IMR-90 (cell line): ENCODE measurements around the gene ZNF74. TPM values are rescaled to one million over a fixed set of nuclear protein-coding genes. Genes with fewer than 3 reads are reported as not detected.
"Not testable (repeated sequence)": the region's sequence is repeated elsewhere in the genome, so short reads cannot be mapped to it uniquely, and the experiment has no call there.

ENCODE experiments used
- ATAC-seq: fragments of 200-7000 bp; cut with Tn5 transposase; 2 replicates; pipeline ENCODE4 v1.9.1; 2020; ENCODE audit warnings: low read depth, mild to moderate bottlenecking, moderate library complexity
- BruUV-seq: library from RNA; stranded (reverse); fragments of 400-500 nt; replicated peaks from 2 replicates; lab custom pipeline; 2021; lab: Mats Ljungman, UMichigan
- CTCF ChIA-PET: fragments of 300-600 bp; formaldehyde crosslinking; extraction: SDS; loops from one replicate; lab custom pipeline; 2021; ENCODE audit warnings: antibody characterized with exemption; lab: Yijun Ruan, JAX
- POLR2A ChIA-PET: fragments of 300-600 bp; sonication (Branson Sonifier 250); formaldehyde crosslinking; loops from one replicate; lab custom pipeline; 2022; ENCODE audit warnings: antibody characterized with exemption; ENCODE audit not compliant: unreplicated experiment; lab: Charles Lee
- DNase-seq: peaks from one replicate; pipeline ENCODE4 v3.0.0; 2013
- H2AFZ ChIP-seq: replicated peaks from 2 replicates; pipeline ENCODE3; 2013; ENCODE audit warnings: low read length, mild to moderate bottlenecking; ENCODE audit not compliant: poor library complexity
- H2AK5ac ChIP-seq: 2 replicates; pipeline ENCODE4 v1.6.1; 2013; ENCODE audit warnings: low read depth, low read length, inconsistent platforms
- H2AK9ac ChIP-seq: replicated peaks from 2 replicates; pipeline ENCODE3; 2013; ENCODE audit warnings: mild to moderate bottlenecking, low read depth, low read length, moderate library complexity; ENCODE audit not compliant: poor library complexity
- H2BK120ac ChIP-seq: 2 replicates; pipeline ENCODE4 v1.6.1; 2013; ENCODE audit warnings: low read depth, low read length, inconsistent platforms
- H2BK15ac ChIP-seq: 3 replicates; pipeline ENCODE4 v1.6.1; 2013; ENCODE audit warnings: low read depth, low read length, inconsistent platforms
- H2BK20ac ChIP-seq: 2 replicates; pipeline ENCODE4 v1.6.1; 2013; ENCODE audit warnings: low read depth, mild to moderate bottlenecking, inconsistent platforms, low read length, moderate library complexity
- H2BK5ac ChIP-seq: 2 replicates; pipeline ENCODE4 v1.6.1; 2013; ENCODE audit warnings: mild to moderate bottlenecking, low read depth, low read length, inconsistent platforms; ENCODE audit not compliant: poor library complexity, severe bottlenecking
- H3K14ac ChIP-seq: replicated peaks from 2 replicates; pipeline ENCODE4 v1.6.1; 2013; ENCODE audit warnings: low read depth, low read length, inconsistent platforms
- H3K18ac ChIP-seq: 2 replicates; pipeline ENCODE4 v1.6.1; 2013; ENCODE audit warnings: low read depth, low read length, control low read depth
- H3K23ac ChIP-seq: 2 replicates; pipeline ENCODE4 v1.6.1; 2013; ENCODE audit warnings: low read depth, low read length, inconsistent platforms
- H3K27ac ChIP-seq: 2 replicates; pipeline ENCODE4 v1.5.1; 2013; ENCODE audit warnings: mild to moderate bottlenecking, control low read depth, low read length; ENCODE audit not compliant: insufficient read depth
- H3K27me3 ChIP-seq: 2 replicates; pipeline ENCODE4 v1.6.1; 2013; ENCODE audit warnings: low read length; ENCODE audit not compliant: control insufficient read depth, insufficient read depth
- H3K36me3 ChIP-seq: 2 replicates; pipeline ENCODE4 v1.6.1; 2013; ENCODE audit warnings: low read length, mixed read lengths; ENCODE audit not compliant: control insufficient read depth, insufficient read depth
- H3K4ac ChIP-seq: 2 replicates; pipeline ENCODE4 v1.6.1; 2013; ENCODE audit warnings: low read depth, low read length, inconsistent platforms
- H3K4me1 ChIP-seq: 2 replicates; pipeline ENCODE4 v1.6.1; 2013; ENCODE audit warnings: low read length, mixed read lengths; ENCODE audit not compliant: control insufficient read depth, insufficient read depth
- H3K4me2 ChIP-seq: 2 replicates; pipeline ENCODE4 v1.6.1; 2013; ENCODE audit warnings: low read depth, mild to moderate bottlenecking, control low read depth, low read length, moderate library complexity
- H3K4me3 ChIP-seq: 2 replicates; pipeline ENCODE4 v1.5.1; 2013; ENCODE audit warnings: low read depth, mild to moderate bottlenecking, control low read depth, low read length, moderate library complexity; ENCODE audit not compliant: insufficient read depth
- H3K56ac ChIP-seq: 2 replicates; pipeline ENCODE4 v1.6.1; 2013; ENCODE audit warnings: low read length, inconsistent platforms; ENCODE audit not compliant: insufficient read depth; ENCODE audit errors: extremely low read depth
- H3K79me1 ChIP-seq, 2 experiments: 2 replicates each; pipeline ENCODE4 v1.6.1; 2013; ENCODE audit warnings: low read length in 2 of 2, inconsistent platforms in 1 of 2, low read depth in 1 of 2
- H3K9ac ChIP-seq: 2 replicates; pipeline ENCODE4 v1.6.1; 2013; ENCODE audit warnings: low read depth, low read length, control low read depth
- H3K9me1 ChIP-seq: 2 replicates; pipeline ENCODE4 v1.6.1; 2013; ENCODE audit warnings: low read length, inconsistent platforms; ENCODE audit not compliant: insufficient read depth
- H3K9me3 ChIP-seq: 2 replicates; pipeline ENCODE4 v1.6.1; 2013; ENCODE audit warnings: low read length; ENCODE audit not compliant: control insufficient read depth, insufficient read depth
- H4K20me1 ChIP-seq: 2 replicates; pipeline ENCODE4 v1.6.1; 2013; ENCODE audit warnings: low read length, inconsistent platforms; ENCODE audit not compliant: insufficient read depth
- H4K5ac ChIP-seq: 2 replicates; pipeline ENCODE4 v1.6.1; 2013; ENCODE audit warnings: mild to moderate bottlenecking, low read depth, low read length, control low read depth
- H4K8ac ChIP-seq, 2 experiments: 2 replicates each; pipeline ENCODE4 v1.6.1; 2013; ENCODE audit warnings: low read depth in 2 of 2, low read length in 2 of 2, control low read depth in 1 of 2, inconsistent platforms in 1 of 2
- H4K91ac ChIP-seq: 2 replicates; pipeline ENCODE4 v1.6.1; 2013; ENCODE audit warnings: low read depth, low read length, inconsistent platforms; ENCODE audit not compliant: insufficient read depth
- CEBPB ChIP-seq: IDR thresholded peaks from 2 replicates; pipeline ENCODE4 v1.6.1; 2012; ENCODE audit warnings: low read depth, low read length, improper control_type of control experiment
- CTCF ChIP-seq: conservative IDR thresholded peaks from 2 replicates; pipeline ENCODE4 v1.5.1; 2012; ENCODE audit warnings: mild to moderate bottlenecking, low read depth, low read length, improper control_type of control experiment
- MAFK ChIP-seq: IDR thresholded peaks from 2 replicates; pipeline ENCODE4 v1.6.1; 2012; ENCODE audit warnings: low read depth, low read length, improper control_type of control experiment
- MAZ ChIP-seq: IDR thresholded peaks from 2 replicates; pipeline ENCODE4 v1.6.1; 2012; ENCODE audit warnings: low read depth, mild to moderate bottlenecking, low read length, improper control_type of control experiment, moderate library complexity, borderline replicate concordance
- POLR2A ChIP-seq: IDR thresholded peaks from 2 replicates; pipeline ENCODE4 v1.6.1; 2012; ENCODE audit warnings: mild to moderate bottlenecking, low read depth, low read length
- RAD21 ChIP-seq: IDR thresholded peaks from 2 replicates; pipeline ENCODE4 v1.6.1; 2012; ENCODE audit warnings: low read length, improper control_type of control experiment
- WGBS, 2 experiments: methylation state at CpG; one replicate each; pipeline versions ENCODE4 v1.1.5 to v1.1.7; 2013; ENCODE audit warnings: missing lambda C conversion rate in 2 of 2; ENCODE audit not compliant: insufficient read length in 1 of 2; ENCODE audit errors: extremely low coverage in 2 of 2; 5-methylcytosine and 5-hydroxymethylcytosine counted together
- dilution Hi-C: fragments of 300-500 bp; cut with HindIII; formaldehyde crosslinking; loops from one replicate; pipeline ENCODE4 v1.14.3; 2018; ENCODE audit warnings: low sequenced_read_pairs; ENCODE audit not compliant: unreplicated experiment
- in situ Hi-C: fragments of 300-500 bp; cut with MboI; formaldehyde crosslinking; loops from 3 replicates; pipeline ENCODE4 v1.14.3; 2019; ENCODE audit warnings: low sequenced_read_pairs, inconsistent platforms, mixed read lengths
- intact Hi-C: fragments of 100-400 bp; cut with micrococcal nuclease; formaldehyde crosslinking; loops from 2 replicates; pipeline ENCODE4 v1.10.0; 2022
- polyA plus RNA-seq, 3 experiments: library from polyadenylated mRNA; depleted of rRNA; stranded (reverse); fragments of >200 nt; gene quantifications; 2 replicates each; pipeline ENCODE4 v1.2.3, GENCODE V29; 2012; ENCODE audit warnings: low replicate concordance in 1 of 3
- total RNA-seq: library from RNA; depleted of rRNA; stranded (reverse); fragments of >200 nt; gene quantifications from 2 replicates; pipeline ENCODE4 v1.2.3, GENCODE V29; 2012

ZNF74 gene
- total and polyA plus RNA-seq, 2 of the 4 experiments (the other 2 are of a cell fraction), result 7.5 to 8.4 TPM

GRCh38 chr22:20391222-20391621, 2.7 kb upstream of the ZNF74 start:
- Histone ChIP-seq H4K8ac (no peak overlapping the region), H3K18ac (no peak overlapping the region), H4K20me1 (peaks cover 13% of the 10 kb centered on the region), H3K4me3 (no peak overlapping the region), H2AFZ (no peak overlapping the region), H2BK15ac (no peak overlapping the region), H2AK5ac (no peak overlapping the region), H4K91ac (no peak overlapping the region), H3K27ac (no peak overlapping the region), H3K4me2 (no peak overlapping the region), H2BK120ac (no peak overlapping the region), H3K9me3 (peaks cover 5% of the 10 kb centered on the region), H3K79me1 (peaks cover 10 to 23% of the 10 kb centered on the region in 2 experiments; a peak in 3 of 4 replicates), H3K56ac (no peak overlapping the region), H2AK9ac (no peak overlapping the region), H3K14ac (no peak overlapping the region), H3K4ac (no peak overlapping the region), H2BK5ac (no peak overlapping the region), H4K5ac (no peak overlapping the region), H3K27me3 (no peaks in the 10 kb centered on the region; the same call in 1 of the 2 replicates), H3K4me1 (peaks cover 14% of the 10 kb centered on the region), H3K9ac (no peak overlapping the region), H3K36me3 (0 out of 2 replicates have a peak, but pooled peaks cover 3% of the 10 kb centered on the region), H2BK20ac (no peak overlapping the region), H3K23ac (no peak overlapping the region), H3K9me1 (peaks cover 22% of the 10 kb centered on the region)
- ATAC-seq, result no peak
- POLR2A ChIA-PET, result no interaction called here
- CTCF ChIA-PET, result no interaction called here
- DNase-seq, result no peak
- in situ Hi-C loops, result loop anchor here (10.0 kb wide), 1 partner anchor 64 kb away; no protein-coding TSS in a partner anchor
- intact Hi-C loops, result no loop called here
- TF ChIP-seq CTCF, result no peak
- no peak for TF ChIP-seq RAD21
- no peak for TF ChIP-seq MAFK
- TF ChIP-seq CEBPB, result no peak
- no peak for TF ChIP-seq POLR2A
- no peak for TF ChIP-seq MAZ
- BruUV-seq, result no TSS peak
- WGBS, 2 experiments, result 100% methylated on average over 2 of the region's 4 CpGs; no CpG with 5 or more reads in 1 of the 2 experiments
- dilution Hi-C loops, result no loop called here

GRCh38 chr22:20392365-20392881, 1.5 kb upstream of the ZNF74 start:
- H2BK5ac ChIP-seq, DNase-seq, H2AK9ac ChIP-seq, H4K91ac ChIP-seq, H3K14ac ChIP-seq, H4K8ac ChIP-seq, H2BK15ac ChIP-seq, H2AK5ac ChIP-seq, H3K18ac ChIP-seq, ATAC-seq, H3K36me3 ChIP-seq, H2BK20ac ChIP-seq, H2AFZ ChIP-seq, H3K56ac ChIP-seq, H3K27me3 ChIP-seq, H3K9ac ChIP-seq, H3K4me3 ChIP-seq, H4K5ac ChIP-seq, POLR2A ChIA-PET, intact Hi-C loops, H3K4me2 ChIP-seq, H2BK120ac ChIP-seq, H3K27ac ChIP-seq, H3K23ac ChIP-seq, H3K9me3 ChIP-seq, dilution Hi-C loops, CTCF ChIA-PET, BruUV-seq, H3K4ac ChIP-seq: not testable (repeated sequence)
- in situ Hi-C loops, result loop anchor here (10.0 kb wide), 1 partner anchor 62 kb away; no protein-coding TSS in a partner anchor
- 100% methylated on average over 11 of the region's 53 CpGs; no CpG with 5 or more reads in 1 of the 2 experiments for WGBS, 2 experiments
- Histone ChIP-seq H3K9me1 (peaks cover 30% of the 10 kb centered on the region), H4K20me1 (peaks cover 13% of the 10 kb centered on the region), H3K4me1 (peaks cover 14% of the 10 kb centered on the region), H3K79me1 (peaks cover 18 to 33% of the 10 kb centered on the region in 2 experiments)
